Hepatic stellate cell (primary cell): ENCODE measurements around the gene TTC34.
A peak's percentile ranks its signal among the peaks of the same experiment; 100 is the strongest.
"Not testable (repeated sequence)": the region's sequence is repeated elsewhere in the genome, so short reads cannot be mapped to it uniquely, and the experiment has no call there.

Experiments
- DNase-seq: peaks from one replicate; pipeline ENCODE4 v3.0.0; 2011; ENCODE audit warnings: low spot score

Gene TTC34

DNA sequence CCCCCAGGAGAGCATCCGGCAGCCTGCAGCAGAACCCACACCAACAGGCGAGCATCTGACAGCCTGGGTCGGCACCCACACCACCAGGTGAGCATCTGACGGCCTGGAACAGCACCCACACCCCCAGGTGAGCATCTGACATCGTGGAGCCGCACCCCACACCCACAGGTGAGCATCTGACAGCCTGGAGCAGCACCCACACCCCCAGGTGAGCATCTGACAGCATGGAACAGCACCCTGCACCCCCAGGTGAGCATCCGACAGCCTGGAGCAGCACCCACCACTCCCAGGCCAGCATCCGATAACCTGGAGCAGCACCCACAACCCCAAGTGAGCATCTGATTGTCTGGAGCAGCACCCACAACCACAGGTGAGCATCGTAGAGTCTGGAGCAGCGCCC, 124.8 kb downstream of the TTC34 start:
- not testable (repeated sequence) for DNase-seq

DNA sequence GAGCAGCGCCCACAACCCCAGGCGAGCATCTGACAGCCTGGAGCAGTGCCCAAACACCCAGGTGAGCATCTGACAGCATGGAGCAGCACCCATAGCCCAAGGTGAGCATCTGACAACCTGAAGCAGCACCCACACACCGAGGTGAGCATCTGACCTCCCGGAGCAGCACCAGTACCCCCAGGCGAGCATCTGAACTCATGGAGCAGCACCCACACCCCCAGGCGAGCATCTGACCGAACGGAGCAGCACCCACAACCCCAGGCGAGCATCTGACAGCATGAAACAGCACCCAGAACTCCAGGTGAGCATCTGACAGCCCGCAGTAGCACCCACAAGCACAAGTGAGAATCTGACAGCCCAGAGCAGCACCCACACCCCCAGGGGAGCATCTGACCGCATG, 129.8 kb downstream of the TTC34 start:
- not testable (repeated sequence) for DNase-seq

DNA sequence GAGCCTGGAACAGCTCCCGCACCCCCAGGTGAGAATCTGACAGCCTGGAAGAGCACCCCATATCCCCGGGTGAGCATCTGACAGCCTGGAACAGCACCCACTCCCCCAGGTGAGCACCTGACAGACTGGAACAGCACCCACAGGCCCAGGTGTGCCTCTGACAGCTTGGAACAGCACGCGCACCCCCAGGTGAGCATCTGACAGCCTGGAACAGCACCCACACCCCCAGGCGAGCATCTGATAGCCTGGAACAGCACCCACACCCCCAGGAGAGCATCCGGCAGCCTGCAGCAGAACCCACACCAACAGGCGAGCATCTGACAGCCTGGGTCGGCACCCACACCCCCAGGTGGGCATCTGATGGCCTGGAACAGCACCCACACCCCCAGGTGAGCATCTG, 141.7 kb downstream of the TTC34 start:
- DNase-seq: not testable (repeated sequence)

DNA sequence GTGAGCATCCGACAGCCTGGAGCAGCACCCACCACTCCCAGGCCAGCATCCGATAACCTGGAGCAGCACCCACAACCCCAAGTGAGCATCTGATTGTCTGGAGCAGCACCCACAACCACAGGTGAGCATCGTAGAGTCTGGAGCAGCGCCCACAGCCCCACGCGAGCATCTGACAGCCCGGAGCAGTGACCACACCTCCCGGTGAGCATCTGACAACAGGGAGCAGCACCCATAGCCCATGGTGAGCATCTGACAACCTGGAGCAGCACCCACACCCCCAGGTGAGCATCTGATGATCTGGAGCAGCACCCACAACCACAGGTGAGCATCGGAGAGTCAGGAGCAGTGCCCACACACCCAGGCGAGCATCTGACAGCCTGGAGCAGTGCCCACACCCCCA, 143.6 kb downstream of the TTC34 start:
- not testable (repeated sequence) for DNase-seq

DNA sequence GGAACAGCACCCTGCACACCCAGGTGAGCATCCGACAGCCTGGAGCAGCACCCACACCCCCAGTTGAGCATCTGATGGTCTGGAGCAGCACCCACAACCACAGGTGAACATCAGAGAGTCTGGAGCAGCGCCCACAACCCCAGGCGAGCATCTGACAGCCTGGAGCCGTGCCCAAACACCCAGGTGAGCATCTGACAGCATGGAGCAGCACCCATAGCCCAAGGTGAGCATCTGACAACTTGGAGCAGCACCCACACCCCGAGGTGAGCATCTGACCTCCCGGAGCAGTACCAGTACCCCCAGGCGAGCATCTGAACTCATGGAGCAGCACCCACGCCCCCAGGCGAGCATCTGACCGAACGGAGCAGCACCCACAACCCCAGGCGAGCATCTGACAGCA, 144.4 kb downstream of the TTC34 start:
- DNase-seq: not testable (repeated sequence)

DNA sequence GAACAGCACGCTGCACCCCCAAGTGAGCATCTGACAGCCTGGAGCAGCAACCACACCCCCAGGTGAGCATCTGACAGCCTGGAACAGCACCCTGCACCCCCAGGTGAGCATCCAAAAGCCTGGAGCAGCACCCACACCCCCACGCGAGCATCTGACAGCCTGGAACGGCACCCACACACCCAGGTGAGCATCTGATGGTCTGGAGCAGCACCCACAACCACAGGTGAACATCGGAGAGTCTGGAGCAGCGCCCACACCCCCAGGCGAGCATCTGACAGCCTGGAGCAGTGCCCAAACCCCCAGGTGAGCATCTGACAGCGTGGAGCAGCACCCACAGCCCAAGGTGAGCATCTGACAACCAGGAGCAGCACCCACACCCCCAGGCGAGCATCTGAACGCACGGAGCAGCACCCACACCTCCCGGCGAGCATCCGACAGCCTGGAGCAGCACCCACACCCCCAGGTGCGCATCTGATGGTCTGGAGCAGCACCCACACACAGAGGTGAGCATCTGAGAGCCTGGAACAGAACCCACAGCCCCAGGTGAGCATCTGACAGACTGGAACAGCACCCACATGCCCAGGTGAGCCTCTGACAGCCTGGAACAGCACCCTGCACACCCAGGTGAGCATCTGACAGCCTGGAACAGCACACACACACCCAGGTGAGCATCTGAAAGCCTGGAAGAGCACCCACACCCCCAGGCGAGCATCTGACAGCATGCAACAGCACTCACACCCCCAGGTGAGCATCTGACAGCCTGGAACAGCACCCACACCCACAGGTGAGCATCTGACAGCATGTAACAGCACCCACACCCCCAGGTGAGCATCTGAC, 145.7 kb downstream of the TTC34 start:
- not testable (repeated sequence) for DNase-seq

DNA sequence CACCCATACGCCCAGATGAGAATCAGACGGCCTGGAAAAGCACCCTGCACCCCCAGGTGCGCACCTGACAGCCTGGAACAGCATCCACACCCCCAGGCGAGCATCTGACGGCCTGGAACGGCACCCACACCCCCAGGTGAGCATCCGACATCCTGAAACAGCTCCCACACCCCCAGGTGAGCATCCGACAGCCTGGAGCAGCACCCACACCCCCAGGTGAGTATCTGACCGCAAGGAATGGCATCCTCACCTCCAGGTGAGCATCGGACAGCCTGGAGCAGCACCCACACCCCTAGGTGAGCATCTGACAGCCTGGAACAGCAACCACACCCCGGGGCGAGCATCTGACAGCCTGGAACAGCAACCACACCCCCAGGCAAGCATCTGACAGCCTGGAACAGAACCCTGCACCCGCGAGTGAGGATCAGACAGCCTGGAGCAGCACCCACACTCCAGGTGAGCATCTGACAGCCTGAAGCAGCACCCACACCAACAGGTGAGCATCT, 147.0 kb downstream of the TTC34 start:
- DNase-seq: not testable (repeated sequence)

DNA sequence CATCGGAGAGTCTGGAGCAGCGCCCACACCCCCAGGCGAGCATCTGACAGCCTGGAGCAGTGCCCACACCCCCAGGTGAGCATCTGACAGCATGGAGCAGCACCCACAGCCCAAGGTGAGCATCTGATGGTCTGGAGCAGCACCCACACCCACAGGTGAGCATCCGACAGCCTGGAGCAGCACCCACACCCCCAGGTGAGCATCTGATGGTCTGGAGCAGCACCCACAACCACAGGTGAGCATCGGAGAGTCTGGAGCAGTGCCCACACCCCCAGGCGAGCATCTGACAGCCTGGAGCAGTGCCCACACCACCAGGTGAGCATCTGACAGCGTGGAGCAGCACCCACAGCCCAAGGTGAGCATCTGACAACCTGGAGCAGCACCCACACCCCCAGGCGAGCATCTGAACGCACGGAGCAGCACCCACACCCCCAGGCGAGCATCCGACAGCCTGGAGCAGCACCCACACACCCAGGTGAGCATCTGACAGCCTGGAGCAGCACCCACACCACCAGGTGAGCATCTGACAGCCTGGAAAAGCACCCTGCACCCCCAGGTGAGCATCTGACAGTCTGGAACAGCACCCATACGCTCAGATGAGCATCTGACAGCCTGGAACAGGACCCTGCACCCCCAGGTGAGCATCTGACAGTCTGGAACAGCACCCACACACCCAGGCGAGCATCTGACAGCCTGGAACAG, 147.6 kb downstream of the TTC34 start:
- not testable (repeated sequence) for DNase-seq

DNA sequence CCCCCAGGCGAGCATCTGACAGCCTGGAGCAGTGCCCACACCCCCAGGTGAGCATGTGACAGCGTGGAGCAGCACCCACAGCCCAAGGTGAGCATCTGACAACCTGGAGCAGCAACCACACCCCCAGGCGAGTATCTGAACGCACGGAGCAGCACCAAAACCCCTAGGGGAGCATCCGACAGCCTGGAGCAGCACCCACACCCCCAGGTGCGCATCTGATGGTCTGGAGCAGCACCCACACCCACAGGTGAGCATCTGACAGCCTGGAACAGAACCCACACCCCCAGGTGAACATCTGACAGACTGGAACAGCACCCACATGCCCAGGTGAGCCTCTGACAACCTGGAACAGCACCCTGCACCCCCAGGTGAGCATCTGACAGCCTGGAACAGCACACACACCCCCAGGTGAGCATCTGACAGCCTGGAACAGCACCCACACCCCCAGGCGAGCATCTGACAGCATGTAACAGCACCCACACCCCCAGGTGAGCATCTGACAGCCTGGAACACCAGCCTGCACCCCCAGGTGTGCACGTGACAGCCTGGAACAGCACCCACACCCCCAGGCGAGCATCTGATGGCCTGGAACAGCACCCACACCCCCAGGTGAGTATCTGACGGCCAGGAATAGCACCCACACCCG, 148.4 kb downstream of the TTC34 start:
- not testable (repeated sequence) for DNase-seq

DNA sequence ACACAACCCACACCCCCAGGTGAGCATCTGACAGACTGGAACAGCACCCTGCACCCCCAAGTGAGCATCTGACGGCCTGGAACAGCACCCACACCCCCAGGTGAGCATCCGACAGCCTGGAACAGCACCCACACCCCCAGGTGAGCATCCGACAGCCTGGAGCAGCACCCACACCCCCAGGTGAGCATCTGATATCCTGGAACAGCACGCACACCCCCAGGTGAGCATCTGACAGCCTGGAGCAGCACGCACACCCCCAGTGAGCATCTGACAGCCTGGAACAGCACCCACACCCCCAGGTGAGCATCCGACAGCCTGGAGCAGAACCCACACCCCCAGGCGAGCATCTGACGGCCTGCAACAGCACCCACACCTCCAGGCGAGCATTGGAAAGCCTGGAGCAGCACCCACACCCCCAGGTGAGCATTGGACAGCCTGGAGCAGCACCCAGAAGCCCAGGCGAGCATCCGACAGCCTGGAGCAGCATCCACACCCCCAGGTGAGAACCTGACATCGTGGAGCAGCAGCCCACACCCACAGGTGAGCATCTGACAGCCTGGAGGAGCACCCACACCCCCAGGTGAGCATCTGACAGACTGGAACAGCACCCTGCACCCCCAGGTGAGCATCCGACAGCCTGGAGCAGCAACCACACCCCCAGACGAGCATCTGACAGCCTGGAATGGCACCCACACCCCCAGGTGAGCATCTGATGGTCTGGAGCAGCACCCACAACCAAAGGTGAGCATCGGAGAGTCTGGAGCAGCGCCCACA, 149.2 kb downstream of the TTC34 start:
- not testable (repeated sequence) for DNase-seq

DNA sequence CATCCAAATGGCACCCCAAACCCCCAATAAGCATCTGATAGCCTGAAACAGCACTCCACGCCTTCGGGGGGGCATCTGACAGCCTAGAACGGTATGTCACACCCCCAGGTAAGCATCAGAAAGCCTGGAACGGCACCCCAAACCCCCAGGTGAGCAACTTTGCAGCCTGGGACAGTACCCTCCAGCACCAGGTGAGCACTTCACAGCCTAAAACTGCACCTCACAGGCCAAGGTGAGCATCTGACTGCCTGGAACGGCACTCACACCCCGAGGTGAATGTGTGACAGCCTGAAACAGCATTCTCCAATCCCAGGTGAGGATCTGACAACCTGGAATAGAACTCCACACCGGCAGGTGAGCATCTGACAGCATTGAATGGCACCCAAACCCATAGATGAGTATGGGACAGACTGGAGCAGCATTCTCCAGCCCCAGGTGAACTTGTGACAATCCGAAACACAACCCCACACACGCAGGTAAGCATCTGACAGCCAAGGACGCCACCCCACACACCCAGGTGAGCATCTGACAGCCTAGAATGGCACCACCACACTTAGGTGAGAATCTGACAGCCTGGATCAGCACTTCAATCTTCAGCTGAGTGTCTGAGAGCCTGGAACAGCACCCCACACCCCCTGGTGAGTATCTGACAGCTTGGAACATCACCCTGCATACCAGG, 150.4 kb downstream of the TTC34 start:
- no peak for DNase-seq

DNA sequence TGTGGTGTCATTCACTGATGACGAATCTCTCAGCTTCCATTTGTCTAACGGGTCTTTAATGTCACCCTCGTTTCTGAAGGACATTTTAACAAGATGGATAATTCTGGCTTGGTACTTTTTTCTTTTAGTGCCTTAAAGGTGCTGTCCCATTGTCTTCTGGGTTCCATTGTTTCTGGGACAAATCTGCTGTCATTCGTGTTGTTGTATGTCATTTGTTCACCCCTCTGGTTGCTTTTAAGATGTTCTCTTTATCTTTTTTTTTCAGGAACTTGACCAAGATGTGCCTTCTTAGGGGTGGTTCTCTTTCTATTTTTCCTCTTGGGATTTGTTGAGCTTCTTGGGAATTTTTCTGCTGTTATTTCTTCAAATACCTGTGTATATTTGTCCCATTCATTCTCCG, 154.7 kb downstream of the TTC34 start:
- no peak for DNase-seq

DNA sequence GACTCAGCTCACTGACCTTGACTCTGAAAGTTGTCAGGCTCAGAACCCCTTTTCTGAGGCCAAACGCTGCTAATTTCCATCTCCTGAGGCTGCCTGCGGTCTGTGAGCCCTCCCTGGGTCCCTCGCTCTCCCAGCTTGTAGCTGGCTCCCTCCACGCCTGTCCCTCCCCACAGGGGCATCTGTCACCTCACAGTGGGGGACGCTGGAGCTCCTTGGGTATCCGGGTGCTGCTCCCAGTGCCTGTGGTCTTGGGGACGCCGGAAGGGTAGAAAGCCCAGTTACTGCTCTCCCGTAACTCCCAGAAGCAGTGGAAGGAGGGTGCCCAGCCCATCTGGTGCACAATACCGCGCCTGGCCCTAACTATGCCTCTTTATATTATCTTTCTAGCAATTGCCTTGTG, 155.7 kb downstream of the TTC34 start:
- DNase-seq: no peak

DNA sequence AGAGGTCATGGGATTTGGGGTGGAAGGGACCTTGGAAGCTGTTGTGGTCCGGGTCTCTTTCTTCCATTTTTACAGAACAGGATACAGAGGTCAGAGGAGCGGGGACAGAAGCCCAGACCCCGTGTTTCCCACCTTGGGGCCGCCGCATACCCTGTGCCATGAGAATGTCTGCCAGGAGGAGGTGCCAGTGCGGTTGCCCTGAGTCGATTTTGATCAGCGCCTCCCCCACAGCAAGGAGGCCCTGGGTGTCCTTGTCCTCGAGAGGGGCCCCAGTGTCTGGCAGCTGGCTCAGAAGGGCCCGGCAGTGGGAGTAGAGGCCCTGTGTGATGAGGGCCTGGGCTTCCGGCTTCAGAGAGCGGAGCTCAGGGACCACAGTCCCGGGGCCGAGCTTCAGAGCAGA, 156.3 kb downstream of the TTC34 start:
- DNase-seq: no peak

DNA sequence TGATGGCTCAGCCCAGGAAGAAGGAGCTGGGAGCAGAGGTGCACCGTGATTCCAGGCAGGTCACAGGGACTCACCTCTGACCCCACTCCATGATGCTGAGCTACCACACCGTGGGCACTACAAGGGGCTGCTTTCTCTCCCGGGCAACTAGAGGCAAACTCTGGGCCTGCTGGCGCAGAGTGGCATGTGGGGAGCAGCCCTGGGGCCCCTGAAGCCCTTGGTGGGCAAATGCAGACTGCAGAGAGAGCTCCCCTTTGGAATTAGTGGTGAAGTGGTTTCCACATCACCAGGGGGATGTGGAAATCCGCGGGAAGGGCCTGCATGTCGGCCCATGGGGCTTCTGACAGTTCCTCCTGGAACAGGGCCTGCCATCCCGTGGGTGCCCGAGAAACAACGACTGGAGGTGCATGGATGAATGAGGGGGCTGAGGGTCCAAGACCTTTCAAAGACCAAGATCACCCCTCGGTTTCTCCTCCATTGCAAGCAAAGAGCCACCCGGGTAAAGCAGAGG, 156.8 kb downstream of the TTC34 start:
- DNase-seq: no peak

DNA sequence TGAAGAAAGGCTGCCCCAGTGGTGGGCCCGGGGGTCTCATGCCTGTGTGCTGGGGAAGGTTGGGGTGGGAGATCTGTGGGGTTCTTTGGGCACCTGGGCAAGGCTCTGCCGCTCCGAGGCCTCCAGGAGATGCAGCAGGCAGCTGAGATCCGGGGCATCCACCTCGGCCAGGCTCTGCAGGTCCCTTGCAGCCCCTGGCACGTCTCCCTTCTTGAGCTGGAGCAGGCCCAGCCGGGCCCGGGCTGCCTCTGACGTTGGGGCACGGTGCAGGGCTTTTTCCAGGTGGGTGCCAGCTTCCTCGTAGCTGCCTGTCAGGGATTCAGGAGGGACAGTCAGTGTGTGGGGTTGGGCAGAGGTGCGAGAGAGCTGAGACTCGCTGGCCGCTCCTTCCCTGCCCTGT, 157.3 kb downstream of the TTC34 start:
- no peak for DNase-seq

DNA sequence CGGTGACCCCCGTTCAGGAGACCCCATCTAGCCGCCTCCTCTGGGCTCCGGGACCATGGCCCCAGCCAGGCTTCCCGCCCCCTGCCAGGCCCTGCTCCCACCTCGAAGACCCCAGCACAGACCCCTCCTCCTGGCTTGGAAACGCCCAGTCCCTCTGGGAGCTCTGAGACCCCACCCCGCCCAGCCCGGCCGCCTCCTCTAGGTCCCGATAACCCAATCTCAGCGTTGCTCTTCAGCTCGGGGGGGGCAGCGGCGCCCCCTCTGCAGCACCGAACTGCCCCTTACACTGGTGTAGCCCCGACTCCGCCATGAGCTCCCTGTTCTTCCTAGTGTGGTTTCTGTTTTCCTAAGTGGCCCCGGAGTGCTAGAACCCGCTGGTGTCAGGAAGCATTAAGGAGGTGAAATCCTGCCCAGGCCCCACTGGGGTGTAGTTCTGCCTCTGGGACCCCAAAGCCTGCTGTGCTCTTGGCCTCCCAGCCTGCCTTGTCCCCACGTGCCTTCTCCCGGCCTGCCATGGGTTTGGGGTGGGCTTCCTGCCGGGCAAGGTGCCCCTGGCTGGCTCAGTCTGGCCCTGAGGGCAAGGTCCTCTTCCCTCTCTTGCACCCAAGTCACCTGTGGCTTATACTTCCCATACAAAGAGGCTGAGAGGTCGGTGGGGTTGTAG, 157.9 kb downstream of the TTC34 start:
- DNase-seq: no peak

DNA sequence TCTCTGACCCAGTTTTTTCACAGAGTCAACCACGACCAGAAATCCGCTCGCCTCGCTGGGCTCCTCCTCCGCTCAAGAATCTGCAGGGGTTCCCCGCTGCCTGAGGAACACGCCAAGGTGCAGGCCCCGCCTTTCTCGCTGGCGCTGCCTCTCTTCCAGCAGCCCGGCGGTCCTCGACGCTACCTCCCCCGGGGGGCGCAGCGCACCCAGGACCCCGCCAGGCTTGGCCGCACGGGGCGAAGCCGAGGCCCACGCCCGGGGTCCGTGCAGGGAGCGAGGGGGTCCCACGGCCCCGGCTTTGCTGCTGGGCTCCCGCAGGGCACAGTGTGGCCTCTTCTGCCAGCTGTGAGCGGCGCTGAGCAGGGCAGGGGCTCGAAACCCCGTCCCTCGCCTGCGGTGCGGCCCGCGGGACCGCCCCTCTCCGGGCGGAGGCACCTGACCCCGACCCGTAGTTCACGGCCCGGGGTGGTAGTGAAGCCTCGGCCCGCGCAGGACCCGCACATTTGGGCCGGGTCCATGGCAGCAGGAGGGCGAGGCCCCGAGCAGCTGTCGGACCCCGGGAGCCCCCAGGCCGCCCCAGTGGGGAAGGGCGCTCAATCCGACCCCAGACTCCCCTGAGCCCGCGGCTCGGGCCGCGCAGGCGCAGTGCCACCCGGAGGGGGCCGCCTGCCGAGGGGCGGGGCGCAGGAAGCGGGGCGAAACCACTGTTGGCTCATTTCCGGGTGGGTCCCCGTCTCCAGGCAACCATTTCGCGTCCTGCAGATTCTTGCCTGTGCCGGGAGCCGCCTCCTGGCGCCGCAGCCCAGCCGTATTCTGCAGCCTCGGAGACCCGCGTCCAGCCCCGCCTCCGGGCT, 158.7 kb downstream of the TTC34 start:
- peak; percentile 100 for DNase-seq

DNA sequence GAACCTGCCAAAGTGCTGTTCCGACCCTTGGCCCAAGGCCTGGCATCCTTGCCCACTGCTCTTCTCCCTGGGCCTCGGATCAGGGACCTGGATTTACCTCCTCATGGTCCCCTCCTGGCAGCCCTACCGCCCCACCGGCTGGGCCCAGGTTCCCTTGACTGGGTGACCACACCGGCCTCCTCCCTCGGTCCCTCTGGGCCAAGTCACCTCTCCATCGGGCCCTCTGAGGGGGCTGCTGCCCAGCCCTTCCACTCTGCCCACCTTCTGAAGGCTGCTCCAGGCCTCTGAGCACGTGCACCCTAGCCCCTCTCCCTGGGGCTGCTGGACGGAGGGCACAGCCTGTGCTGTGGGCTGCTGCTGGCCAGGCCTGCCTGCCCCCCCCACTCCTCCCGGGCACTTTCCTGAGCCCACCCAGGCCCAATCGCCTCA, 159.3 kb downstream of the TTC34 start:
- no peak for DNase-seq
